PFSK-1 (cell line): ENCODE measurements around the gene WFIKKN1.

Source experiments
- POLR2AphosphoS5 ChIP-seq: IDR thresholded peaks from 2 replicates; pipeline ENCODE4 v1.6.1; 2012; ENCODE audit warnings: low read depth, mild to moderate bottlenecking, control low read depth, low read length, moderate library complexity
- SIN3A ChIP-seq: IDR thresholded peaks from 2 replicates; pipeline ENCODE4 v1.6.1; 2012; ENCODE audit warnings: mild to moderate bottlenecking, low read length, moderate library complexity, borderline replicate concordance; ENCODE audit not compliant: insufficient read depth
- TAF1 ChIP-seq: IDR thresholded peaks from 2 replicates; pipeline ENCODE4 v1.6.1; 2012; ENCODE audit warnings: low read length, control low read depth, borderline replicate concordance; ENCODE audit not compliant: insufficient read depth
- TF ChIP-seq, protein P1 (sequence below), 2 experiments: IDR thresholded peaks; 2 replicates each; pipeline versions ENCODE4 v1.6.1 to v1.8.0; 2011 to 2012; ENCODE audit warnings: low read depth in 2 of 2, low read length in 2 of 2, control low read depth in 1 of 2, inconsistent platforms in 1 of 2, mild to moderate bottlenecking in 1 of 2, moderate library complexity in 1 of 2; ENCODE audit not compliant: insufficient read depth in 1 of 2

GRCh38 chr16:667780-668518 is 37.2 kb downstream of the WFIKKN1 start, which contains the start of gene RHOT2:
- TF ChIP-seq, protein P1, sequence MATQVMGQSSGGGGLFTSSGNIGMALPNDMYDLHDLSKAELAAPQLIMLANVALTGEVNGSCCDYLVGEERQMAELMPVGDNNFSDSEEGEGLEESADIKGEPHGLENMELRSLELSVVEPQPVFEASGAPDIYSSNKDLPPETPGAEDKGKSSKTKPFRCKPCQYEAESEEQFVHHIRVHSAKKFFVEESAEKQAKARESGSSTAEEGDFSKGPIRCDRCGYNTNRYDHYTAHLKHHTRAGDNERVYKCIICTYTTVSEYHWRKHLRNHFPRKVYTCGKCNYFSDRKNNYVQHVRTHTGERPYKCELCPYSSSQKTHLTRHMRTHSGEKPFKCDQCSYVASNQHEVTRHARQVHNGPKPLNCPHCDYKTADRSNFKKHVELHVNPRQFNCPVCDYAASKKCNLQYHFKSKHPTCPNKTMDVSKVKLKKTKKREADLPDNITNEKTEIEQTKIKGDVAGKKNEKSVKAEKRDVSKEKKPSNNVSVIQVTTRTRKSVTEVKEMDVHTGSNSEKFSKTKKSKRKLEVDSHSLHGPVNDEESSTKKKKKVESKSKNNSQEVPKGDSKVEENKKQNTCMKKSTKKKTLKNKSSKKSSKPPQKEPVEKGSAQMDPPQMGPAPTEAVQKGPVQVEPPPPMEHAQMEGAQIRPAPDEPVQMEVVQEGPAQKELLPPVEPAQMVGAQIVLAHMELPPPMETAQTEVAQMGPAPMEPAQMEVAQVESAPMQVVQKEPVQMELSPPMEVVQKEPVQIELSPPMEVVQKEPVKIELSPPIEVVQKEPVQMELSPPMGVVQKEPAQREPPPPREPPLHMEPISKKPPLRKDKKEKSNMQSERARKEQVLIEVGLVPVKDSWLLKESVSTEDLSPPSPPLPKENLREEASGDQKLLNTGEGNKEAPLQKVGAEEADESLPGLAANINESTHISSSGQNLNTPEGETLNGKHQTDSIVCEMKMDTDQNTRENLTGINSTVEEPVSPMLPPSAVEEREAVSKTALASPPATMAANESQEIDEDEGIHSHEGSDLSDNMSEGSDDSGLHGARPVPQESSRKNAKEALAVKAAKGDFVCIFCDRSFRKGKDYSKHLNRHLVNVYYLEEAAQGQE (IDR thresholded peaks at IDR 0.05; ENCODE audit: insufficient read depth in 1 of 2, low read depth in 2 of 2, low read length in 2 of 2) = peak; percentile 35 to 49; a peak in 2 of 4 replicates
- TF ChIP-seq SIN3A (peak; percentile 59; the same call in 1 of the 2 replicates), TAF1 (peak; percentile 82; the same call in 1 of the 2 replicates), POLR2AphosphoS5 (peak; percentile 84)
